T-helper 9 cell (primary cell): Measurements from ENCODE around the gene IMPA2.

Experiments used
- DNase-seq: peaks from one replicate; pipeline ENCODE4 v3.0.0-alpha.2; 2020

Gene IMPA2

DNA sequence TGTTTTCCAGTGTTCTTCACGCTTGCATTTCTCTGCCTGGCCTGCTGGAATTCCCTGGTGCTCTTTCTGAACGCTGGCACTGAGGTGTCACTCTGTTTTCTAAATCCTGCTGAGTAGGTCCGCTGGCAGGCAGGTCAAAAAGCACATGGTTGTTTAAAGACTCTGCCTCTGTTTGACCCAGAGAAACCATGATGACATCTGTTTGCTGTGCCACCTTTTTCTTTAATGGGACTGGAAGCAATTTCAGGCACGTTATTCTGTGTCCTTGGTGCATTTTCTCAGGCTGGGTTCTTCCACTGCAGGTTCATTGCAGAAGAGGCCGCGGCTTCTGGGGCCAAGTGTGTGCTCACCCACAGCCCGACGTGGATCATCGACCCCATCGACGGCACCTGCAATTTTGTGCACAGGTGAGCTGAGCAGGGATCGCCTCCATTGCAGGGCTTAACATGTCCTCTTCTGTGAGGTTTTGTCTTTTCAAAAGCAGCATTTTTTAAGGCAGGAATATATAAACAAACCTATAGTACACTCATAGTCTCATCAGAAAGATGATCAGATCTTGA lies 28.4 kb downstream of the IMPA2 start:
- DNase-seq: no peak

DNA sequence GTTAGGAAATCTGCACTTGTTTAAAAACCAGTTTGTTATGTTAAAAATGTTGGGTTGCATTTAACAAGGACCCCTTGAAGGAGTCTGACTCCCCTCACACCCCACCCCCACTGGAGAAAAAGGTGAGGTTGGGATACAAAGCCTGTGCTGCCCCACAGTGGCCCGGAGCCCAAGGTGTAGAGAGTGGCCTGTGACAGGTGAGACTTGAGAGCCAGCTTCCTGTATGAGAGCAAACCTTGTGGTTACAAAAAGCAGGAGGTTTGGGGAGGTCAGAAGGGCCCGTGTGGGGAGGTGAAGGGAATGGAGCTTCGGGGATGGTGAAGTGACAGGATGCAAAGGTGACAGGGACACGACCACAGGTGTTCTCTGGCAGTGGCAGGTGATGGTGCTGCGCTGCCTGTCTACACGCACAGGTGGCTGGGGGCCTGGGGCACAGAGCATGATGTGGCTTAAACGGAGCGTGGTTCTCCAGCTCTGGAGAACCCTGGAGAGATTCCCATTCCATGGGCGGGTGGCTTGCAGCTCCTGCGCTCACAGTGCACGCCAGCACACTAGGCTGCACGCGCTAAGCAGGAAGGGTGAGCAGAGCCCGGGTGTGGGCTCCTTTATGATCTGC lies 29.0 kb downstream of the IMPA2 start:
- DNase-seq: no peak

GRCh38 chr18:12011199-12011956 lies 30.1 kb downstream of the IMPA2 start:
- DNase-seq: no peak

DNA sequence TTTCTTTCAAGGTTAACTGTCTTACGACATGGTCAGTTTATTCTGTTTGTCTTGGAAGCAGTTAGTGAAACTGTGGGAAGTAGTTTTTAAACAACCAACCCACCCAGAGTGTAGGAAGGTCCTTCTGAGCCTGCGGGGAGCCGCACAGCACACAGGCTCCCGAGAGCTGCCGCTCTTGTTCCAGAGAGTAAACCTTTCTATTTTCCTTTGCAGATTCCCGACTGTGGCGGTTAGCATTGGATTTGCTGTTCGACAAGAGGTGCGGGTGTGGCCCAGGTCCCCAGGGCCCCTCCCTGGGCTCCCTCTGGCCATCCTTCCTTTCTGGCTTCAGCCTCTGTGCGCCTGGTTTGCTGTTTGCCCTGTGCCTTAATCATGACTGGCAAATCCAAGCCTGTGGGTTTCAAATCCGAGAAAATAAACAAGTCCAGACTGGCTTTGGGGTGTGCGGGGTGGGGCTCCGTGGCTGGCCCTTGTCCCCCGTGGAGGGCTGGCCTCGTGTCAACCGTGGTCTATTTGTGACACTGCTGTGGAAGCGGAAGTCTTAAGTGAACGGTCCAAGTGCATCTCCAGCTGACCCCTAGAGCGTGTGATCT lies 30.7 kb downstream of the IMPA2 start:
- no peak for DNase-seq

GRCh38 chr18:12012697-12013096 lies 31.4 kb downstream of the IMPA2 start:
- DNase-seq: no peak

DNA sequence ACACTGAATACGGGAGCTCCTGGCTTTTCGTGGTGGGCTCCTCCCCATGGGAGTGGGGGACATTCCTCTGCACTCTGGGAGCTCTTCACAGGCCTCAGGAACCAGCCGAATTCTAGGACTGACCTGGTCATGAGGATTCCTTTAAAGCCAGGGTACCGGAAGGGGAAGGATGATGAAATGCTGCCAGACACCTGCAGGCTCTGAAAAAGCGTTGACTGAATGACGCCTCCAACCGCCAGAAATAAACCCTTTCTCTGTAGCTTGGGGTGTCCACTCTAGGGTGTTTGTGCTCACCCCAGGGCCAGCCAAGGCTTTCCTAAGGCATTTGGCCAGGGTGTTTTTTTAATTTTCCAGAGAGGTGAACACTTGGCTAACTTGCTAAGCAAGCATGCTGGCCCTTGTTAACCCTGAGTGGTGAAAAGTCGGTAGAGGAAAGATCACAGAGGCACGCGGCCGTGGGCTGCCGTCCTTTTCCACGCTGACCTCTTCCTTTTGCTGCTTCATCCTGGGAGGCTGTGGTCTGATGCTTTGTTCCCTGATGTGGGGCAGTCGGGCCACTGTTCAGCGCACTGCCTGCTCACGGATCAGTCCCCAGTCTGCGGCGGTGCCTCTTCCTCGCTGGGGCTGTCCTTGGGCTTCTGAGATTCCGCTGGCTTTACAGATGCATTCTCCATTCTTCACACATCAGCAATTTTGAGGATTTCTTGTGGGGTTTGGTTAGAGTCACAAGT lies 32.0 kb downstream of the IMPA2 start:
- DNase-seq: no peak

GRCh38 chr18:12014086-12014485 lies 32.8 kb downstream of the IMPA2 start:
- DNase-seq: no peak

GRCh38 chr18:12014521-12015415 lies 33.5 kb downstream of the IMPA2 start:
- DNase-seq: no peak

GRCh38 chr18:12015416-12016062 lies 34.2 kb downstream of the IMPA2 start:
- DNase-seq: no peak

GRCh38 chr18:12017081-12017480 lies 35.8 kb downstream of the IMPA2 start:
- no peak for DNase-seq

DNA sequence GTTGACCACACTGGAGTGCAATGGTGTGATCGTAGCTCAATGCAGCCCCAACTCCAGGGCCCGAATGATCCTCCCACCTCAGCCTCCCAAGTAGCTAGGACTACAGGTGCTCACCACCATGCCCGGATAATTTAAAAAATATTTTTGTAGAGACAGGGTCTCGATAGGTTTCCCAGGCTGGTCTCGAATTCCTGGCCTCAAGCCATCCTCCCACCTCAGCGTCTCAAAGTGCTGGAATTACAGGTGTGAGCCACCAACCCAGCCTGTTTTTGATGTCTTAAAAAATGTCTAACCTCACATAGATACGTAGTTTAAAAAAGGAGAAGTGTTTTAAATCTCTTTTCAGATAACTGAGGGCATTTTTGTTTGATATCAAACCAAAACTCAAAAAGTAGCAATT lies 37.6 kb downstream of the IMPA2 start:
- no peak for DNase-seq

DNA sequence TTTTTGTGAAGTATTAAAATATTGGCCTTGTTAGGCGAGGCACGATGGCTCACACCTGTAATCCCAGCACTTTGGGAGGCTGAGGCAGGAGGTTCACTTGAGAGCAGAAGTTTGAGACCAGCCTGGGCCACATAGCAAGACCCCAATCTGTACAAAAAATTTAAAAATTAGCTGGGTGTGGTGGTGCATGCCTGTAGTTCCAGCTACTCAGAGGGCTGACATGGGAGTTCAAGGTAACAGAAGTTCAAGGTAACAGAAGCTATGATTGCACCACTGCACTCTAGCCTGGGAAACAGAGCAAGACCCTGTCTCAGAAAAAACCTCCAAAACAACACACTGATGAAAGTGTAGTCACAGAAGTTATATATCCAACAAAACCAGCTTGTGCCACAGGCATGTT lies 39.8 kb downstream of the IMPA2 start:
- no peak for DNase-seq

- DNase-seq: no peak
Observed at GRCh38 chr18:12021596-12021995, 40.3 kb downstream of the IMPA2 start.

- no peak for DNase-seq
Observed at GRCh38 chr18:12023375-12023774, 42.1 kb downstream of the IMPA2 start.

DNA sequence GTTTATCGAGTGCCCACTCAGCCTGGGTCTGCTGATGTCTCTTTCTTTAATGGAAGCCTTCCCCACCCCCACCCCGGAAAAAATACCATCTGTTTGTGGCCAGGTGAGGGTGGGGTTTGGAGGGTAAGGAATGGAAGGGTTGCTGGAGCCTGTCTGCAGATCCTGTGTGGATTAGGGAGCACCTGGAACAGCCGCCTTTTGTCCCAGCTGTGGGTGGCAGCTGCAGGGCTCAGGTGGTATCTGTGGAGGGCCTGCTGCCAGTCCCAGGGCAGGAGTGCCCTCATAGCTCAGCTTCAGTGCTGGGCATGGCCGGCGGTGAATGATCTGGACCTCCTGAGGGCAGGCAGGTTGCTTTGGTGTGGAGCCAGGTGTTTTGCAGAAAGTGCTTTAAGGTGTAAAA lies 45.3 kb downstream of the IMPA2 start:
- no peak for DNase-seq

- DNase-seq: no peak
Observed at GRCh38 chr18:12027046-12027445, 45.7 kb downstream of the IMPA2 start.

DNA sequence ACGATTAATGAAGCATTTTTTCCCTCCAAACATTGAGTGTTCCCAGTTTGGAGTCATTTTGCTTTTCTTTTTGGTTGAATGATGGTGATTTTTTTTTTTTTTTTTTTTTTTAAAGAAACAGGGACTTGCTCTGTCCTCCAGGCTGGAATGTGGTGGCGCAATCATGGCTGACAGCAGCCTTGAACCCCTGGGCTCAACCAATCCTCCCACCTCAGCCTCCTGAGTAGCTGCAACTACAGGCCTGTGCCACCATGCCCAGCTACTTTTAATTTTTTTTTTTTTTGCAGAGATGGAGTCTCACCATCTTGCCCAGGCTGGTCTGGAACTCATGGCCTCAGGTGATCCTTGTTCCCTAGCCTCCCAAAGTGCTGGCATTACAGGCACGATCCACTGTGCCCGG lies 46.2 kb downstream of the IMPA2 start:
- no peak for DNase-seq

- no peak for DNase-seq
Observed at GRCh38 chr18:12028040-12028628, 46.8 kb downstream of the IMPA2 start.

DNA sequence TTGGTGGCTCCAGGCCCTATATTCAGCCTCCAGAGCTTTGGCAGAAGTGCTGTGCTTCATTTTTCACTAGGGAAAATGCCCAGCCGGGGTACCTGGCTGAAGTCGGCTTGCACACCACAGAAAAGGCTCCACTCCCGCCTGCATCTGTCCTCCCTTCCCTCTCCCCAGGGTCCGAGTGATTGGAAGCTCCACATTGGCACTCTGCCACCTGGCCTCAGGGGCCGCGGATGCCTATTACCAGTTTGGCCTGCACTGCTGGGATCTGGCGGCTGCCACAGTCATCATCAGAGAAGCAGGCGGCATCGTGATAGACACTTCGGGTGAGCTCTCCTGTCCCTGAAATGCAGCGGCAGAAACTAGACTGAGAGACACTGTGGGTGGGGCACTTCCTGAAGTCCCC lies 47.4 kb downstream of the IMPA2 start:
- DNase-seq: no peak

DNA sequence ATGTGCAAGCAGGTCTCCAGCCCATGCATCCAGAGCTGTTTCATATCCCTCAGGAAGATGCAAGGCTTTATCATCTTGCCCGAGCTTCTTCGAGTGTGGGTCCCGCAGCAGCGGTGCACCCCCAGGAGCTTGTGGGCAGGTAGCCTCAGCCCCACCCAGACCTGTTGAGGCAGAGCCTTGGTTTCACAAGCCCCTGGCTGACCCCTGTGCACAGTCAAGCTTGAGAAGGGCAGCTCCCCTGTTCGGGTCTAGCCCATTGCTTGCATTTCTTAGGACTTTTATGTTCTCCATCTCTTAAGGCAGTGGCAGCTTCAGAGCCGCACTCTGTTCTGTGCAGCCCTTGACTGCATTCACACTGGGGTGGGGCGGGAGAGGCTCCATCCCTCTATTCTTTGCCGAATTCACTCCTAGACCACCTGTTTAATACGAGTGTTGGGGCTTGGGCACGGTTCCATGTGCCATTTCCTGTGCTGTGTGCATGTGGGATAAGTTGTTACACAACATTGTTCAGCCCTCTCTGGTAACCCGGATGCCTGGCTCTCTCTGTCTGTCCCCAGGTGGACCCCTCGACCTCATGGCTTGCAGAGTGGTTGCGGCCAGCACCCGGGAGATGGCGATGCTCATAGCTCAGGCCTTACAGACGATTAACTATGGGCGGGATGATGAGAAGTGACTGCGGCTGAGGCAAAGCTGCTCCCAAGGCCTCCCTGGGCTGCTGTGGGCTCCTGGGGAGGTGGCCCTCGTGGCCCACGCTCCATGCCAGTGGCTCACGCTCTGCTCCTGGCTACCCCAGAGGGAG lies 48.7 kb downstream of the IMPA2 start:
- DNase-seq: no peak
